Breast epithelium (tissue), 3 donors: ENCODE results near the gene ZNF667.

Experiments used
- POLR2A ChIP-seq: fragments of 450-650 bp; IDR thresholded peaks from one replicate; pipeline ENCODE4 v1.6.1; 2016; ENCODE audit warnings: antibody characterized with exemption, mild to moderate bottlenecking, moderate library complexity
- TF ChIP-seq, protein P1 (sequence below), 3 donors: fragments of 450-650 bp; IDR thresholded peaks; one replicate each; pipeline ENCODE4 v1.5.1; 2016 to 2017; ENCODE audit warnings: antibody characterized with exemption in 3 of 3, mild to moderate bottlenecking in 3 of 3, moderate library complexity in 3 of 3

DNA sequence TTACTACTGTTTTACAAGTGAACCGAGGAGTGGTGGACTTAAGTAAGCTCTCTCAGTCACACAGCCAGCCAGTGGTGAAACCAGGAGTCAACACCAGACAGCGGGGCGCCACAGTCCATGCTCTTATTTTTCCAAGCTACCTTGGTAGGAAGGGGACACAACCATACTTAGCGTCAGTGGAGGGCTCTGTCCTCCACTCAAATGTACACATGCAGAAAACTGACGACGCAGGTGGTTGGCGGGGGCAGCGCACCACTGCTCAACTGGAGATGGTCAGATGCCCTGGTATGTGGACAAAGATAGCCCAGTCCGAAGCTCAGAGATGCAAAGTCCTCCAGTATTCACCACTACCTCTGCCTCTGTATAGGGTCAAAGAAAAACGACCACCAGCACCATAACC lies 1.1 kb downstream of the ZNF667 start:
- no peak for TF ChIP-seq POLR2A
- TF ChIP-seq, protein P1, sequence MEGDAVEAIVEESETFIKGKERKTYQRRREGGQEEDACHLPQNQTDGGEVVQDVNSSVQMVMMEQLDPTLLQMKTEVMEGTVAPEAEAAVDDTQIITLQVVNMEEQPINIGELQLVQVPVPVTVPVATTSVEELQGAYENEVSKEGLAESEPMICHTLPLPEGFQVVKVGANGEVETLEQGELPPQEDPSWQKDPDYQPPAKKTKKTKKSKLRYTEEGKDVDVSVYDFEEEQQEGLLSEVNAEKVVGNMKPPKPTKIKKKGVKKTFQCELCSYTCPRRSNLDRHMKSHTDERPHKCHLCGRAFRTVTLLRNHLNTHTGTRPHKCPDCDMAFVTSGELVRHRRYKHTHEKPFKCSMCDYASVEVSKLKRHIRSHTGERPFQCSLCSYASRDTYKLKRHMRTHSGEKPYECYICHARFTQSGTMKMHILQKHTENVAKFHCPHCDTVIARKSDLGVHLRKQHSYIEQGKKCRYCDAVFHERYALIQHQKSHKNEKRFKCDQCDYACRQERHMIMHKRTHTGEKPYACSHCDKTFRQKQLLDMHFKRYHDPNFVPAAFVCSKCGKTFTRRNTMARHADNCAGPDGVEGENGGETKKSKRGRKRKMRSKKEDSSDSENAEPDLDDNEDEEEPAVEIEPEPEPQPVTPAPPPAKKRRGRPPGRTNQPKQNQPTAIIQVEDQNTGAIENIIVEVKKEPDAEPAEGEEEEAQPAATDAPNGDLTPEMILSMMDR (IDR thresholded peaks at IDR 0.05), result no peak
